CD4-positive, alpha-beta T cell treated with Interleukin-12 subunit alpha and Interleukin-12 subunit beta, for 1 hour (primary cell): ENCODE data around the gene EHBP1.

Experiments
- DNase-seq: peaks from one replicate; pipeline ENCODE4 v3.0.0-alpha.2; 2020

Gene EHBP1

DNA sequence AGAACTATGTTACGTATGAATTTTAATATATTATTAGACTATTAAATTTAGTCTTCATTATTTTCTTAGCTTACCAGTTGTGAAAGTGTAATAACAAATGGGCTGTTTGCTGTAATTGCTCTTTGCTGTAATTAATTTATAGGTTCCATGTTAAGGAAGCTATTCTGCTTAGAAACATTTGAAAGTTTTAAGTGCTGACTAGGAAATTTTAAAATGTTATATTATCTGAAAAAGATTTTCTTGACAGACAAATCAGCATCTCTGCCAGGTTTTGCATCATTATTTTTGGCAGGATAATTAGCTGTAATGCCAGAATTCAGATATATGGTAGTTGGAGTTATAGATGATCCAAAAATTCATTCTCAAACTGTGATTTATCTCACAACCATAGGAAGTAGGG is 387.3 kb downstream of the EHBP1 start:
- DNase-seq = no peak

GRCh38 chr2:63093502-63093901 is 388.0 kb downstream of the EHBP1 start:
- DNase-seq = no peak
